Activated CD4-positive, alpha-beta T cell treated with anti-CD3 and anti-CD28 coated beads, Interleukin-2, Interleukin-4, amounts not matched to agents 100 ng/mL and 50 ng/mL, durations not matched to agents 16 hours and 8 hours (primary cell): ENCODE measurements around the gene PDCL2.
"Not testable (repeated sequence)": the region's sequence is repeated elsewhere in the genome, so short reads cannot be mapped to it uniquely, and the experiment has no call there.

ENCODE experiments used
- DNase-seq: peaks from one replicate; pipeline ENCODE4 v3.0.0-alpha.2; 2020; ENCODE audit warnings: low spot score

PDCL2 gene

GRCh38 chr4:55592014-55592413 lies at the start of gene PDCL2:
Gene PDCL2, minus strand, starts transcription at chr4:55592245. Its CDS starts 136 bp downstream, at chr4:55592109.
- DNase-seq: no peak

GRCh38 chr4:55637272-55637820 lies 45.3 kb upstream of the PDCL2 start:
- DNase-seq: no peak

GRCh38 chr4:55636656-55636999 lies 44.6 kb upstream of the PDCL2 start:
- no peak for DNase-seq

GRCh38 chr4:55635741-55636655 lies 44.0 kb upstream of the PDCL2 start, which contains the start of gene NMU:
Gene NMU, minus strand, starts transcription at chr4:55636298. Its CDS starts 106 bp downstream, at chr4:55636192.
- peak; percentile 29 for DNase-seq

GRCh38 chr4:55635282-55635681 lies 43.2 kb upstream of the PDCL2 start:
- DNase-seq: no peak

GRCh38 chr4:55634417-55635128 lies 42.5 kb upstream of the PDCL2 start:
- no peak for DNase-seq

GRCh38 chr4:55633903-55634302 lies 41.9 kb upstream of the PDCL2 start:
- DNase-seq: no peak

- DNase-seq: no peak
These were observed 33.8 kb upstream of the PDCL2 start for GRCh38 chr4:55625835-55626234.

- DNase-seq: not testable (repeated sequence)
These were observed 32.0 kb upstream of the PDCL2 start for GRCh38 chr4:55624063-55624462.

- DNase-seq: no peak
These were observed 26.6 kb upstream of the PDCL2 start for GRCh38 chr4:55618546-55619143.

- DNase-seq: peak; percentile 56
These were observed 25.6 kb upstream of the PDCL2 start for GRCh38 chr4:55617587-55618197.

- DNase-seq: no peak
These were observed 23.0 kb upstream of the PDCL2 start for GRCh38 chr4:55615008-55615407.

- DNase-seq: no peak
These were observed 21.6 kb upstream of the PDCL2 start for GRCh38 chr4:55613621-55614020.

- DNase-seq: no peak
These were observed 20.3 kb upstream of the PDCL2 start for GRCh38 chr4:55612341-55612740.

GRCh38 chr4:55611358-55612059 lies 19.5 kb upstream of the PDCL2 start:
- no peak for DNase-seq

- DNase-seq: no peak
These were observed 18.3 kb upstream of the PDCL2 start for GRCh38 chr4:55610381-55610780.

- no peak for DNase-seq
These were observed 17.4 kb upstream of the PDCL2 start for GRCh38 chr4:55609393-55609866.

- DNase-seq: no peak
These were observed 16.5 kb upstream of the PDCL2 start for GRCh38 chr4:55608591-55608990.

GRCh38 chr4:55604996-55605395 lies 13.0 kb upstream of the PDCL2 start:
- no peak for DNase-seq

GRCh38 chr4:55600640-55601039 lies 8.6 kb upstream of the PDCL2 start:
- DNase-seq: no peak

- no peak for DNase-seq
These were observed 6.6 kb upstream of the PDCL2 start for GRCh38 chr4:55598641-55599040.
